ENCODE measurements around the gene MC3R.
A peak's percentile ranks its signal among the peaks of the same experiment; 100 is the strongest.

The MC3R gene

GRCh38 chr20:56244259-56244658, 4.3 kb upstream of the MC3R start:
- TF ChIP-seq CTCF (IDR thresholded peaks at IDR 0.05; ENCODE audit: control extremely low read depth, extremely low read depth, low read depth, missing control alignments), result no peak
- no peak for DNase-seq (ENCODE audit: extremely low spot score)
- ChIA-PET POLR2A (no interaction called here), CTCF (interaction anchor here (2.1 to 2.2 kb wide), 2 partner anchors 9 to 100 kb away, joined by 5 to 6 read pairs; no protein-coding TSS in a partner anchor)

GRCh38 chr20:56245761-56246160, 2.8 kb upstream of the MC3R start:
- ChIA-PET CTCF (interaction anchor here (2.1 to 2.2 kb wide), 3 partner anchors 11 to 1565 kb away, joined by 5 to 6 read pairs (median 5); no protein-coding TSS in a partner anchor), POLR2A (no interaction called here)
- no peak for DNase-seq (ENCODE audit: extremely low spot score)
- no peak for TF ChIP-seq CTCF (IDR thresholded peaks at IDR 0.05; ENCODE audit: control extremely low read depth, extremely low read depth, low read depth, missing control alignments)

- peak; percentile 28 for DNase-seq (ENCODE audit: extremely low spot score)
- TF ChIP-seq CTCF (IDR thresholded peaks at IDR 0.05; ENCODE audit: control extremely low read depth, extremely low read depth, low read depth, missing control alignments), result peak; percentile 68
- CTCF ChIA-PET, result interaction anchor here (1.2 kb wide), 2 partner anchors 94 to 1569 kb away, joined by 5 to 10 read pairs; no protein-coding TSS in a partner anchor
- POLR2A ChIA-PET, result no interaction called here
These were observed 868 bp downstream of the MC3R start for GRCh38 chr20:56249244-56249955.

- ChIA-PET CTCF (interaction anchor here (1.8 kb wide), 1 partner anchor 23 kb away, joined by 4 read pairs; no protein-coding TSS in a partner anchor), POLR2A (no interaction called here)
- DNase-seq (ENCODE audit: extremely low spot score), result no peak
- no peak for TF ChIP-seq CTCF (IDR thresholded peaks at IDR 0.05; ENCODE audit: control extremely low read depth, extremely low read depth, low read depth, missing control alignments)
These were observed 1.4 kb downstream of the MC3R start for GRCh38 chr20:56249956-56250355.

- ChIA-PET CTCF (interaction anchor here (1.4 kb wide), 2 partner anchors 9 to 17 kb away, joined by 3 to 6 read pairs; partner anchors contain the start of gene MC3R), POLR2A (no interaction called here)
- DNase-seq (ENCODE audit: extremely low spot score), result no peak
- no peak for TF ChIP-seq CTCF (IDR thresholded peaks at IDR 0.05; ENCODE audit: control extremely low read depth, extremely low read depth, low read depth, missing control alignments)
These were observed 9.1 kb downstream of the MC3R start for GRCh38 chr20:56257604-56258003.

GRCh38 chr20:56259948-56260347, 11.4 kb downstream of the MC3R start:
- no peak for TF ChIP-seq CTCF (IDR thresholded peaks at IDR 0.05; ENCODE audit: control extremely low read depth, extremely low read depth, low read depth, missing control alignments)
- POLR2A ChIA-PET, result no interaction called here
- no peak for DNase-seq (ENCODE audit: extremely low spot score)
- CTCF ChIA-PET, result no interaction called here
